Skeletal muscle satellite cell (primary cell): ENCODE measurements around the gene CRB1.

ENCODE experiments used
- H3K27me3 ChIP-seq: 2 replicates; pipeline ENCODE4 v1.7.0; 2013; ENCODE audit warnings: low read length; ENCODE audit not compliant: control insufficient read depth, insufficient read depth
- H3K36me3 ChIP-seq: 2 replicates; pipeline ENCODE4 v1.7.0; 2013; ENCODE audit warnings: mild to moderate bottlenecking, control low read depth, low read length; ENCODE audit not compliant: insufficient read depth
- H3K4me1 ChIP-seq: 2 replicates; pipeline ENCODE4 v1.7.0; 2013; ENCODE audit warnings: low read length; ENCODE audit not compliant: control insufficient read depth, insufficient read depth
- H3K4me2 ChIP-seq: 2 replicates; pipeline ENCODE4 v1.7.0; 2013; ENCODE audit warnings: mild to moderate bottlenecking, low read length
- H3K4me3 ChIP-seq: 2 replicates; pipeline ENCODE4 v1.7.0; 2013; ENCODE audit warnings: low read length
- H3K9ac ChIP-seq: 2 replicates; pipeline ENCODE4 v1.7.0; 2013; ENCODE audit warnings: mild to moderate bottlenecking, low read depth, low read length, moderate library complexity
- H3K9me3 ChIP-seq: replicated peaks from 2 replicates; pipeline ENCODE4 v1.7.0; 2013; ENCODE audit warnings: mild to moderate bottlenecking, control low read depth, low read length

Gene CRB1

GRCh38 chr1:197304638-197305200, 36.7 kb downstream of the CRB1 start:
- Histone ChIP-seq H3K9ac (no peak overlapping the region), H3K4me3 (no peak overlapping the region), H3K4me1 (peaks cover 10% of the 10 kb centered on the region), H3K27me3 (no peaks in the 10 kb centered on the region), H3K4me2 (no peak overlapping the region), H3K36me3 (no peaks in the 10 kb centered on the region), H3K9me3 (no peaks in the 10 kb centered on the region)

DNA sequence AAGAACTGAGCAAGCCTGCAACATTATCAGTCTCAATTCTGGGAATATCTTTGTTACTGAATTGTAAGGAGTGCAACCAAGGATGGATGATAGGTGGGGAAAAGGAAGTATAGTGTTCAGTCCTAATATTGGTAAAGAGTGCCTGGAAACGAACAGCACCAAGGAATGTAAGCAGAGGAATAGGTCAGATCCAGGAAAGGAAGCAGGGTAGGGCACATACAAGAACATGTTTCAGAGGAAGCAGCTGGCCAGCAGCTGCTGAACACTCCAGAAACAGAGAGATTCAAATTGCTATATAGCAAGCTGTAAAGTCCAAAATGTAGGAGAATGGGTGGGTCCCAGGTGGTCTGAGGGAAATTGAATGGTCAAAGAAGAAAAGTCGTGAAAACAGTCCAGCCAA, 37.9 kb downstream of the CRB1 start:
- H3K36me3 ChIP-seq, result no peaks in the 10 kb centered on the region
- H3K27me3 ChIP-seq, result no peaks in the 10 kb centered on the region

GRCh38 chr1:197306381-197307062, 38.5 kb downstream of the CRB1 start:
- no peak overlapping the region for H3K4me3 ChIP-seq
- H3K9me3 ChIP-seq, result no peaks in the 10 kb centered on the region
- no peaks in the 10 kb centered on the region for H3K36me3 ChIP-seq
- no peak overlapping the region for H3K4me2 ChIP-seq
- H3K9ac ChIP-seq, result no peak overlapping the region
- peaks cover 10% of the 10 kb centered on the region for H3K4me1 ChIP-seq
- H3K27me3 ChIP-seq, result no peaks in the 10 kb centered on the region

More for the DNA sequence above, 37.9 kb downstream of the CRB1 start:
- Histone ChIP-seq H3K4me1 (peaks cover 10% of the 10 kb centered on the region), H3K4me3 (no peak overlapping the region), H3K9me3 (no peaks in the 10 kb centered on the region), H3K4me2 (no peak overlapping the region), H3K9ac (no peak overlapping the region)

GRCh38 chr1:197307136-197307535, 39.1 kb downstream of the CRB1 start:
- H3K4me3 ChIP-seq, result no peak overlapping the region
- no peaks in the 10 kb centered on the region for H3K27me3 ChIP-seq
- H3K4me2 ChIP-seq, result no peak overlapping the region
- no peaks in the 10 kb centered on the region for H3K36me3 ChIP-seq
- no peaks in the 10 kb centered on the region for H3K9me3 ChIP-seq
- H3K9ac ChIP-seq, result no peak overlapping the region
- H3K4me1 ChIP-seq, result peaks cover 10% of the 10 kb centered on the region

- no peak overlapping the region for H3K4me2 ChIP-seq
- no peak overlapping the region for H3K9ac ChIP-seq
- H3K9me3 ChIP-seq, result no peaks in the 10 kb centered on the region
- no peaks in the 10 kb centered on the region for H3K27me3 ChIP-seq
- H3K36me3 ChIP-seq, result no peaks in the 10 kb centered on the region
- H3K4me1 ChIP-seq, result peaks cover 8% of the 10 kb centered on the region
- H3K4me3 ChIP-seq, result no peak overlapping the region
Observed at GRCh38 chr1:197307551-197307950, 39.5 kb downstream of the CRB1 start.

- Histone ChIP-seq H3K27me3 (no peaks in the 10 kb centered on the region), H3K4me2 (no peak overlapping the region), H3K36me3 (no peaks in the 10 kb centered on the region), H3K4me1 (no peaks in the 10 kb centered on the region), H3K4me3 (no peak overlapping the region), H3K9me3 (no peaks in the 10 kb centered on the region), H3K9ac (no peak overlapping the region)
Observed at GRCh38 chr1:197311081-197311480, 43.0 kb downstream of the CRB1 start.

GRCh38 chr1:197312163-197312562, 44.1 kb downstream of the CRB1 start:
- H3K4me3 ChIP-seq, result no peak overlapping the region
- H3K36me3 ChIP-seq, result no peaks in the 10 kb centered on the region
- H3K4me2 ChIP-seq, result no peak overlapping the region
- no peak overlapping the region for H3K9ac ChIP-seq
- no peaks in the 10 kb centered on the region for H3K4me1 ChIP-seq
- no peaks in the 10 kb centered on the region for H3K9me3 ChIP-seq
- no peaks in the 10 kb centered on the region for H3K27me3 ChIP-seq

- Histone ChIP-seq H3K36me3 (no peaks in the 10 kb centered on the region), H3K9me3 (no peaks in the 10 kb centered on the region), H3K27me3 (no peaks in the 10 kb centered on the region), H3K4me1 (no peaks in the 10 kb centered on the region), H3K4me2 (no peak overlapping the region), H3K9ac (no peak overlapping the region), H3K4me3 (no peak overlapping the region)
Observed at GRCh38 chr1:197313713-197314112, 45.7 kb downstream of the CRB1 start.

DNA sequence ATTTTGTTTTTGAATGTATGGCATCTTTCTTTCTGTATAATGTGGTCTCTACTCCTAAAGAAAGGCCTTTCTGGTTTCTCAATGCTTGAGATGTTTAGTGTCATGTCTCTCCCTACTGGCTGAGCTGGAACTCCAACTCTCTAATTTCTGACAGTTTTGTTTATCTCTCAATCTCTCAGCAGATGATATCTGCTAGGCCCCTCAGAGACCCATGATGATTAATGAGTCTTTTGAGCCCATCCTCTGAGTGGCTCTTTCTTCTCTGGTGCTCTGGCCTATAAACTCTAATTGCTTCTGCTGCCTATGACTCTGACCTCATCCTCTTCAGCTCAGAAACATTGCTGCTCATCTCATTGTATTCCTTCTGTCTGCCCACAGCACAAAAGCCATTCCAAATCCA, 46.6 kb downstream of the CRB1 start:
- no peak overlapping the region for H3K9ac ChIP-seq
- H3K36me3 ChIP-seq, result no peaks in the 10 kb centered on the region
- H3K9me3 ChIP-seq, result no peaks in the 10 kb centered on the region
- H3K27me3 ChIP-seq, result no peaks in the 10 kb centered on the region
- H3K4me2 ChIP-seq, result no peak overlapping the region
- H3K4me1 ChIP-seq, result no peaks in the 10 kb centered on the region
- H3K4me3 ChIP-seq, result no peak overlapping the region

GRCh38 chr1:197319631-197320030, 51.6 kb downstream of the CRB1 start:
- H3K4me1 ChIP-seq, result peaks cover 19% of the 10 kb centered on the region
- no peak overlapping the region for H3K4me3 ChIP-seq
- no peaks in the 10 kb centered on the region for H3K36me3 ChIP-seq
- H3K9ac ChIP-seq, result no peak overlapping the region
- no peaks in the 10 kb centered on the region for H3K27me3 ChIP-seq
- no peaks in the 10 kb centered on the region for H3K9me3 ChIP-seq
- H3K4me2 ChIP-seq, result no peak overlapping the region

GRCh38 chr1:197320991-197321531, 53.0 kb downstream of the CRB1 start:
- Histone ChIP-seq H3K9ac (peak overlapping the region; percentile 23), H3K27me3 (no peaks in the 10 kb centered on the region), H3K4me2 (peak overlapping the region; percentile 40), H3K4me3 (no peak overlapping the region), H3K4me1 (peaks cover 19% of the 10 kb centered on the region), H3K9me3 (no peaks in the 10 kb centered on the region), H3K36me3 (no peaks in the 10 kb centered on the region)

DNA sequence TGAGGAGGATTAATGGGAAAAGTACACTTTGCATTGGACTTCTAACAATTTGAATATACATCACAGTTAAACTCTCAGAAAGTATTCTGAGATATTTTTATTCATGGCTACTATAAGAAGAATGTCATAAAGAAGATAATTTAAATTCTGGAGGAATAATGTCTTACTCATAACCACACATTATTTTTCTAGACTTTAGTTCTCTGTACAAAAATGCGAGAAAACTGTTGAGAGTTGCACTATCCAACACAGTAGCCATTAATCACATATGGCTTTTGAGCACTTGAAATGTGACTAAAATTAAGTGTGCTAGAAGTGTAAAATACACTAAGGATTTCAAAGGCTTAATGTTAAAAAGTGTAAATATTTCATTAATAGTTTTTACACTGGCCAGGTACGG, 53.8 kb downstream of the CRB1 start:
- Histone ChIP-seq H3K9me3 (no peaks in the 10 kb centered on the region), H3K4me3 (no peak overlapping the region), H3K4me1 (peaks cover 19% of the 10 kb centered on the region), H3K27me3 (no peaks in the 10 kb centered on the region), H3K9ac (peak overlapping the region; percentile 51), H3K4me2 (peak overlapping the region; percentile 56), H3K36me3 (no peaks in the 10 kb centered on the region)
